ENCODE data around the gene DPPA4.

Gene DPPA4

GRCh38 chr3:109339197-109339596 lies 1.9 kb upstream of the DPPA4 start:
- Histone ChIP-seq H3K9me3 (ENCODE audit: control insufficient read depth in 1 of 2, low read length in 2 of 2) (no peaks in the 10 kb centered on the region), H3K36me3 (ENCODE audit: control insufficient read depth in 1 of 2, insufficient read depth in 2 of 2, low read length in 2 of 2) (no peaks in the 10 kb centered on the region), H3K9ac (ENCODE audit: low read depth in 1 of 2, low read length in 2 of 2) (no peak overlapping the region), H3K27me3 (ENCODE audit: control insufficient read depth in 1 of 2, insufficient read depth in 2 of 2, low read length in 2 of 2) (no peaks in the 10 kb centered on the region), H3K4me1 (ENCODE audit: control insufficient read depth in 1 of 2, insufficient read depth in 2 of 2, low read length in 2 of 2) (no peaks in the 10 kb centered on the region), H3K4me3 (ENCODE audit: low read depth in 1 of 2, low read length in 2 of 2) (no peak overlapping the region), H3K27ac (ENCODE audit: low read depth, low read length) (no peak overlapping the region)

- Histone ChIP-seq H3K27me3 (ENCODE audit: control insufficient read depth in 1 of 2, insufficient read depth in 2 of 2, low read length in 2 of 2) (no peaks in the 10 kb centered on the region), H3K9ac (ENCODE audit: low read depth in 1 of 2, low read length in 2 of 2) (no peak overlapping the region), H3K9me3 (ENCODE audit: control insufficient read depth in 1 of 2, low read length in 2 of 2) (no peaks in the 10 kb centered on the region), H3K36me3 (ENCODE audit: control insufficient read depth in 1 of 2, insufficient read depth in 2 of 2, low read length in 2 of 2) (no peaks in the 10 kb centered on the region), H3K4me1 (ENCODE audit: control insufficient read depth in 1 of 2, insufficient read depth in 2 of 2, low read length in 2 of 2) (no peaks in the 10 kb centered on the region), H3K4me3 (ENCODE audit: low read depth in 1 of 2, low read length in 2 of 2) (no peak overlapping the region), H3K27ac (ENCODE audit: low read depth, low read length) (no peak overlapping the region)
Measured at GRCh38 chr3:109338322-109338721, 976 bp upstream of the DPPA4 start.

- H3K27me3 ChIP-seq (ENCODE audit: control insufficient read depth in 1 of 2, insufficient read depth in 2 of 2, low read length in 2 of 2): no peaks in the 10 kb centered on the region
- H3K4me1 ChIP-seq (ENCODE audit: control insufficient read depth in 1 of 2, insufficient read depth in 2 of 2, low read length in 2 of 2): no peaks in the 10 kb centered on the region
- H3K9me3 ChIP-seq (ENCODE audit: control insufficient read depth in 1 of 2, low read length in 2 of 2): no peaks in the 10 kb centered on the region
- H3K9ac ChIP-seq (ENCODE audit: low read depth in 1 of 2, low read length in 2 of 2): no peak overlapping the region
- H3K36me3 ChIP-seq (ENCODE audit: control insufficient read depth in 1 of 2, insufficient read depth in 2 of 2, low read length in 2 of 2): no peaks in the 10 kb centered on the region
- peak overlapping the region in 1 of 2 donors; percentile 36 for H3K4me3 ChIP-seq (ENCODE audit: low read depth in 1 of 2, low read length in 2 of 2)
- H3K27ac ChIP-seq (ENCODE audit: low read depth, low read length): no peak overlapping the region
Measured at GRCh38 chr3:109336291-109336861, 970 bp downstream of the DPPA4 start.

- H3K4me3 ChIP-seq (ENCODE audit: low read depth in 1 of 2, low read length in 2 of 2): no peak overlapping the region
- no peak overlapping the region for H3K27ac ChIP-seq (ENCODE audit: low read depth, low read length)
- no peak overlapping the region for H3K9ac ChIP-seq (ENCODE audit: low read depth in 1 of 2, low read length in 2 of 2)
- no peaks in the 10 kb centered on the region for H3K27me3 ChIP-seq (ENCODE audit: control insufficient read depth in 1 of 2, insufficient read depth in 2 of 2, low read length in 2 of 2)
- no peaks in the 10 kb centered on the region for H3K9me3 ChIP-seq (ENCODE audit: control insufficient read depth in 1 of 2, low read length in 2 of 2)
- no peaks in the 10 kb centered on the region for H3K36me3 ChIP-seq (ENCODE audit: control insufficient read depth in 1 of 2, insufficient read depth in 2 of 2, low read length in 2 of 2)
- H3K4me1 ChIP-seq (ENCODE audit: control insufficient read depth in 1 of 2, insufficient read depth in 2 of 2, low read length in 2 of 2): no peaks in the 10 kb centered on the region
Measured at GRCh38 chr3:109334572-109334971, 2.8 kb downstream of the DPPA4 start.

GRCh38 chr3:109331692-109332091 lies 5.7 kb downstream of the DPPA4 start:
- Histone ChIP-seq H3K36me3 (ENCODE audit: control insufficient read depth in 1 of 2, insufficient read depth in 2 of 2, low read length in 2 of 2) (no peaks in the 10 kb centered on the region), H3K4me1 (ENCODE audit: control insufficient read depth in 1 of 2, insufficient read depth in 2 of 2, low read length in 2 of 2) (no peaks in the 10 kb centered on the region), H3K4me3 (ENCODE audit: low read depth in 1 of 2, low read length in 2 of 2) (no peak overlapping the region), H3K9me3 (ENCODE audit: control insufficient read depth in 1 of 2, low read length in 2 of 2) (no peaks in the 10 kb centered on the region), H3K27ac (ENCODE audit: low read depth, low read length) (no peak overlapping the region), H3K27me3 (ENCODE audit: control insufficient read depth in 1 of 2, insufficient read depth in 2 of 2, low read length in 2 of 2) (no peaks in the 10 kb centered on the region), H3K9ac (ENCODE audit: low read depth in 1 of 2, low read length in 2 of 2) (no peak overlapping the region)

- Histone ChIP-seq H3K27me3 (ENCODE audit: control insufficient read depth in 1 of 2, insufficient read depth in 2 of 2, low read length in 2 of 2) (no peaks in the 10 kb centered on the region), H3K4me1 (ENCODE audit: control insufficient read depth in 1 of 2, insufficient read depth in 2 of 2, low read length in 2 of 2) (no peaks in the 10 kb centered on the region), H3K9me3 (ENCODE audit: control insufficient read depth in 1 of 2, low read length in 2 of 2) (no peaks in the 10 kb centered on the region), H3K9ac (ENCODE audit: low read depth in 1 of 2, low read length in 2 of 2) (no peak overlapping the region), H3K4me3 (ENCODE audit: low read depth in 1 of 2, low read length in 2 of 2) (no peak overlapping the region), H3K27ac (ENCODE audit: low read depth, low read length) (no peak overlapping the region), H3K36me3 (ENCODE audit: control insufficient read depth in 1 of 2, insufficient read depth in 2 of 2, low read length in 2 of 2) (no peaks in the 10 kb centered on the region)
Measured at GRCh38 chr3:109330405-109330804, 6.9 kb downstream of the DPPA4 start.

GRCh38 chr3:109328202-109328601 lies 9.1 kb downstream of the DPPA4 start:
- Histone ChIP-seq H3K4me3 (ENCODE audit: low read depth in 1 of 2, low read length in 2 of 2) (no peak overlapping the region), H3K27ac (ENCODE audit: low read depth, low read length) (no peak overlapping the region), H3K4me1 (ENCODE audit: control insufficient read depth in 1 of 2, insufficient read depth in 2 of 2, low read length in 2 of 2) (no peaks in the 10 kb centered on the region), H3K36me3 (ENCODE audit: control insufficient read depth in 1 of 2, insufficient read depth in 2 of 2, low read length in 2 of 2) (no peaks in the 10 kb centered on the region), H3K27me3 (ENCODE audit: control insufficient read depth in 1 of 2, insufficient read depth in 2 of 2, low read length in 2 of 2) (no peaks in the 10 kb centered on the region), H3K9me3 (ENCODE audit: control insufficient read depth in 1 of 2, low read length in 2 of 2) (no peaks in the 10 kb centered on the region), H3K9ac (ENCODE audit: low read depth in 1 of 2, low read length in 2 of 2) (no peak overlapping the region)

- Histone ChIP-seq H3K36me3 (ENCODE audit: control insufficient read depth in 1 of 2, insufficient read depth in 2 of 2, low read length in 2 of 2) (no peaks in the 10 kb centered on the region), H3K4me1 (ENCODE audit: control insufficient read depth in 1 of 2, insufficient read depth in 2 of 2, low read length in 2 of 2) (no peaks in the 10 kb centered on the region), H3K27me3 (ENCODE audit: control insufficient read depth in 1 of 2, insufficient read depth in 2 of 2, low read length in 2 of 2) (no peaks in the 10 kb centered on the region), H3K9ac (ENCODE audit: low read depth in 1 of 2, low read length in 2 of 2) (no peak overlapping the region), H3K4me3 (ENCODE audit: low read depth in 1 of 2, low read length in 2 of 2) (no peak overlapping the region), H3K9me3 (ENCODE audit: control insufficient read depth in 1 of 2, low read length in 2 of 2) (no peaks in the 10 kb centered on the region), H3K27ac (ENCODE audit: low read depth, low read length) (no peak overlapping the region)
Measured at GRCh38 chr3:109325657-109326056, 11.7 kb downstream of the DPPA4 start.

- Histone ChIP-seq H3K36me3 (ENCODE audit: control insufficient read depth in 1 of 2, insufficient read depth in 2 of 2, low read length in 2 of 2) (no peaks in the 10 kb centered on the region), H3K27me3 (ENCODE audit: control insufficient read depth in 1 of 2, insufficient read depth in 2 of 2, low read length in 2 of 2) (no peaks in the 10 kb centered on the region), H3K9ac (ENCODE audit: low read depth in 1 of 2, low read length in 2 of 2) (no peak overlapping the region), H3K27ac (ENCODE audit: low read depth, low read length) (no peak overlapping the region), H3K4me1 (ENCODE audit: control insufficient read depth in 1 of 2, insufficient read depth in 2 of 2, low read length in 2 of 2) (no peaks in the 10 kb centered on the region), H3K4me3 (ENCODE audit: low read depth in 1 of 2, low read length in 2 of 2) (no peak overlapping the region), H3K9me3 (ENCODE audit: control insufficient read depth in 1 of 2, low read length in 2 of 2) (no peaks in the 10 kb centered on the region)
Measured at GRCh38 chr3:109325109-109325508, 12.2 kb downstream of the DPPA4 start.

GRCh38 chr3:109316162-109316730 lies 21.1 kb downstream of the DPPA4 start, which contains the start of gene DPPA2:
DPPA2 (minus strand) TSS chr3:109316517; CDS start chr3:109314542, 1,975 bp downstream.
- no peak within 1 kb of the TSS for H3K9ac ChIP-seq (ENCODE audit: low read depth in 1 of 2, low read length in 2 of 2)
- H3K27ac ChIP-seq (ENCODE audit: low read depth, low read length): no peak within 1 kb of the TSS
- no peaks in the 10 kb centered on the region for H3K4me1 ChIP-seq (ENCODE audit: control insufficient read depth in 1 of 2, insufficient read depth in 2 of 2, low read length in 2 of 2)
- no peaks in the 10 kb centered on the region for H3K27me3 ChIP-seq (ENCODE audit: control insufficient read depth in 1 of 2, insufficient read depth in 2 of 2, low read length in 2 of 2)
- H3K9me3 ChIP-seq (ENCODE audit: control insufficient read depth in 1 of 2, low read length in 2 of 2): no peaks in the 10 kb centered on the region
- no peak within 1 kb of the TSS for H3K4me3 ChIP-seq (ENCODE audit: low read depth in 1 of 2, low read length in 2 of 2)
- H3K36me3 ChIP-seq (ENCODE audit: control insufficient read depth in 1 of 2, insufficient read depth in 2 of 2, low read length in 2 of 2): no peaks in the 10 kb centered on the region
